Liver (tissue), 9 donors: ENCODE measurements around the gene PITPNM1. TPM values are rescaled to one million over a fixed set of nuclear protein-coding genes. Genes with fewer than 3 reads are reported as not detected.

Experiments
- DNase-seq: peaks from one replicate; pipeline ENCODE4 v3.0.0-alpha.2; 2017; ENCODE audit warnings: low spot score
- H3K27ac ChIP-seq, 2 donors: one replicate each; pipeline ENCODE4 v1.7.0; 2013; ENCODE audit warnings: inconsistent platforms in 2 of 2, low read length in 2 of 2, control low read depth in 1 of 2, low read depth in 1 of 2, mild to moderate bottlenecking in 1 of 2
- H3K27me3 ChIP-seq, 4 donors: one replicate each; pipeline versions ENCODE4 v1.6.1 to v1.7.0; 2013; ENCODE audit warnings: low read length in 3 of 4, inconsistent platforms in 1 of 4, mild to moderate bottlenecking in 1 of 4, moderate library complexity in 1 of 4; ENCODE audit not compliant: control insufficient read depth in 4 of 4, insufficient read depth in 4 of 4
- H3K36me3 ChIP-seq, 4 donors: one replicate each; pipeline versions ENCODE4 v1.6.1 to v1.7.0; 2013; ENCODE audit warnings: low read length in 3 of 4, mild to moderate bottlenecking in 3 of 4, low read depth in 1 of 4, moderate library complexity in 1 of 4; ENCODE audit not compliant: control insufficient read depth in 4 of 4, insufficient read depth in 3 of 4
- H3K4me1 ChIP-seq, 4 donors: one replicate each; pipeline versions ENCODE4 v1.6.1 to v1.7.0; 2013; ENCODE audit warnings: low read length in 3 of 4, mild to moderate bottlenecking in 3 of 4, moderate library complexity in 1 of 4; ENCODE audit not compliant: control insufficient read depth in 4 of 4, insufficient read depth in 4 of 4
- H3K4me3 ChIP-seq, 3 donors: one replicate each; pipeline versions ENCODE4 v1.6.1 to v1.7.0; 2013; ENCODE audit warnings: low read length in 3 of 3, control low read depth in 1 of 3, low read depth in 1 of 3, mild to moderate bottlenecking in 1 of 3
- H3K9ac ChIP-seq, 2 donors: one replicate each; pipeline ENCODE4 v1.7.0; 2013; ENCODE audit warnings: low read length in 2 of 2, mild to moderate bottlenecking in 2 of 2, moderate library complexity in 2 of 2, control low read depth in 1 of 2, low read depth in 1 of 2
- H3K9me3 ChIP-seq, 4 donors: one replicate each; pipeline versions ENCODE4 v1.6.1 to v1.7.0; 2013; ENCODE audit warnings: low read length in 3 of 4; ENCODE audit not compliant: control insufficient read depth in 4 of 4
- EGR1 ChIP-seq, 2 donors: IDR thresholded peaks; 2 replicates each; pipeline ENCODE4 v1.6.1; 2016 to 2018; ENCODE audit warnings: antibody characterized with exemption in 2 of 2, low read depth in 2 of 2
- FOXA1 ChIP-seq: IDR thresholded peaks from 2 replicates; pipeline ENCODE4 v1.6.1; 2016; ENCODE audit warnings: antibody characterized with exemption
- FOXA2 ChIP-seq: IDR thresholded peaks from 2 replicates; pipeline ENCODE4 v1.6.1; 2016; ENCODE audit warnings: antibody characterized with exemption
- GABPA ChIP-seq, 2 donors: IDR thresholded peaks in 1 of 2; conservative IDR thresholded peaks in 1 of 2; 2 replicates each; pipeline ENCODE4 v1.6.1; 2016; ENCODE audit warnings: antibody characterized with exemption in 2 of 2, mild to moderate bottlenecking in 1 of 2, moderate library complexity in 1 of 2
- HNF4A ChIP-seq, 2 donors: conservative IDR thresholded peaks; 2 replicates each; pipeline ENCODE4 v1.6.1; 2016; ENCODE audit warnings: antibody characterized with exemption in 2 of 2, mild to moderate bottlenecking in 2 of 2
- HNF4G ChIP-seq: IDR thresholded peaks from 2 replicates; pipeline ENCODE4 v1.6.1; 2016; ENCODE audit warnings: antibody characterized with exemption
- JUND ChIP-seq, 2 donors: IDR thresholded peaks; 2 replicates each; pipeline ENCODE4 v1.6.1; 2016; ENCODE audit warnings: antibody characterized with exemption in 2 of 2
- NR2F2 ChIP-seq: IDR thresholded peaks from 2 replicates; pipeline ENCODE4 v1.6.1; 2016; ENCODE audit warnings: antibody characterized with exemption
- RAD21 ChIP-seq, 2 donors: IDR thresholded peaks; 2 replicates each; pipeline ENCODE4 v1.6.1; 2016; ENCODE audit warnings: antibody characterized with exemption in 2 of 2, mild to moderate bottlenecking in 2 of 2
- RXRA ChIP-seq, 2 donors: IDR thresholded peaks; 2 replicates each; pipeline ENCODE4 v1.6.1; 2017 to 2018; ENCODE audit warnings: antibody characterized with exemption in 2 of 2, mild to moderate bottlenecking in 1 of 2
- SP1 ChIP-seq: IDR thresholded peaks from 2 replicates; pipeline ENCODE4 v1.6.1; 2018; ENCODE audit warnings: antibody characterized with exemption, mild to moderate bottlenecking
- TAF1 ChIP-seq: conservative IDR thresholded peaks from 2 replicates; pipeline ENCODE4 v1.6.1; 2016; ENCODE audit warnings: antibody characterized with exemption, mild to moderate bottlenecking
- YY1 ChIP-seq: IDR thresholded peaks from 2 replicates; pipeline ENCODE4 v1.6.1; 2016; ENCODE audit warnings: antibody characterized with exemption, mild to moderate bottlenecking
- WGBS: extraction: QIAGEN DNeasy Blood & Tissue Kit; methylation state at CpG from one replicate; pipeline ENCODE4 v1.1.7; 2013; 5-methylcytosine and 5-hydroxymethylcytosine counted together
- polyA plus RNA-seq, 2 donors: library from polyadenylated mRNA; stranded (reverse) in 1 of 2; unstranded in 1 of 2; fragments of 200-250 nt in 1 of 2; fragments of >200 nt in 1 of 2; fragmentation: Nextera tagmentation in 1 of 2; extraction: Ambion mirVana in 1 of 2; gene quantifications; one replicate each; pipeline versions ENCODE4 v1.2.1 to v1.2.3, GENCODE V29; 2013 to 2015
- total RNA-seq, 2 donors: library from RNA; depleted of rRNA; stranded (reverse); fragments of >200 nt; gene quantifications; one replicate each; pipeline ENCODE4 v1.2.3, GENCODE V29; 2014
- TF ChIP-seq, protein P1 (sequence below): IDR thresholded peaks from 2 replicates; pipeline ENCODE4 v1.6.1; 2016; ENCODE audit warnings: antibody characterized with exemption
- TF ChIP-seq, protein P2 (sequence below): fragments of 150-350 bp; IDR thresholded peaks from 2 replicates; pipeline ENCODE4 v1.5.1; 2017; ENCODE audit warnings: improper control_type of control experiment, low read depth, low read length; ENCODE audit not compliant: missing input control
- TF ChIP-seq, protein P3 (sequence below): IDR thresholded peaks from 2 replicates; pipeline ENCODE4 v1.6.1; 2016; ENCODE audit warnings: antibody characterized with exemption, mild to moderate bottlenecking
- TF ChIP-seq, protein P4 (sequence below): IDR thresholded peaks from 2 replicates; pipeline ENCODE4 v1.6.1; 2016; ENCODE audit warnings: antibody characterized with exemption
- TF ChIP-seq, protein P5 (sequence below): IDR thresholded peaks from 2 replicates; pipeline ENCODE4 v1.6.1; 2016; ENCODE audit warnings: antibody characterized with exemption
- donor health status: healthy.
- donor health status: healthy.
- donor health status: healthy.
- donor health status: healthy.
- donor health status: healthy.

The PITPNM1 gene
- total and polyA plus RNA-seq, 4 donors: 1.3 to 9.3 (median 5.1) TPM

DNA sequence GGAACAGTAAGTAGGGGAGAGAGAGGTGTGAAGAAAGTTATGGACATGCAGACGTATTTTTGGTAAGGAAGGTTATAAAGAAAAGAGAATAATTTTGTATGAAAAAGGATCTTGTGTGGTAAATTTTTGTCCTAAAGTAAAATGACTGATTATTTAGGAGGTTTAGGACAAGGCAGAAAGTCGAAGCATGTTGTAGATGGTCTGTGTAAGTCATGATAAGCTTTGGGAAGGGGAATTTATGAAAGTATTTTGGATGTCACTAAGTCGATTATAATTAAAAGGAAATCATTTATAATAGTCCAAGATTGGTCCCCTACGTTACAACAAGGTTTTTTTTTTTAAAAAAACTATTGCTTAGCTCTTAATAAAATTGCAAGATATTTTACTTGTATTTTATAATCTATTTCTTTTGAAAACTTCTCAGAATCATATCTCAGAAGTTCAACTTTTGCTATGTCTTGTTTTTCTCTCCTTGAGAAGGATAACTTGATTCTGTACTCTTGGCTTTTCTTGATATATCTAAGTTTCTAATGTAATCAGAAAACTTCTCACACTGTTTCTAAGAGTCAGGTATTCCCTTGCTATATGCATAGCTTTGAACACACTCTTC, 29.0 kb upstream of the PITPNM1 start:
- H3K4me1 ChIP-seq: no peaks in the 10 kb centered on the region
- H3K9me3 ChIP-seq: no peaks in the 10 kb centered on the region
- TF ChIP-seq FOXA1 (no peak), RAD21 (IDR thresholded peaks at IDR 0.05) (no peak), HNF4G (no peak), RXRA (IDR thresholded peaks at IDR 0.05) (no peak), NR2F2 (no peak), TAF1 (no peak), HNF4A (conservative IDR thresholded peaks at IDR 0.05) (no peak), GABPA (IDR thresholded peaks at IDR 0.05 in 1 of 2, conservative IDR thresholded peaks at IDR 0.05 in 1 of 2) (no peak), SP1 (no peak), EGR1 (IDR thresholded peaks at IDR 0.05; ENCODE audit: low read depth in 2 of 2) (no peak), JUND (IDR thresholded peaks at IDR 0.05) (no peak), YY1 (no peak), FOXA2 (no peak)
- TF ChIP-seq, protein P1, sequence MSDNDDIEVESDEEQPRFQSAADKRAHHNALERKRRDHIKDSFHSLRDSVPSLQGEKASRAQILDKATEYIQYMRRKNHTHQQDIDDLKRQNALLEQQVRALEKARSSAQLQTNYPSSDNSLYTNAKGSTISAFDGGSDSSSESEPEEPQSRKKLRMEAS: no peak
- TF ChIP-seq, protein P2, sequence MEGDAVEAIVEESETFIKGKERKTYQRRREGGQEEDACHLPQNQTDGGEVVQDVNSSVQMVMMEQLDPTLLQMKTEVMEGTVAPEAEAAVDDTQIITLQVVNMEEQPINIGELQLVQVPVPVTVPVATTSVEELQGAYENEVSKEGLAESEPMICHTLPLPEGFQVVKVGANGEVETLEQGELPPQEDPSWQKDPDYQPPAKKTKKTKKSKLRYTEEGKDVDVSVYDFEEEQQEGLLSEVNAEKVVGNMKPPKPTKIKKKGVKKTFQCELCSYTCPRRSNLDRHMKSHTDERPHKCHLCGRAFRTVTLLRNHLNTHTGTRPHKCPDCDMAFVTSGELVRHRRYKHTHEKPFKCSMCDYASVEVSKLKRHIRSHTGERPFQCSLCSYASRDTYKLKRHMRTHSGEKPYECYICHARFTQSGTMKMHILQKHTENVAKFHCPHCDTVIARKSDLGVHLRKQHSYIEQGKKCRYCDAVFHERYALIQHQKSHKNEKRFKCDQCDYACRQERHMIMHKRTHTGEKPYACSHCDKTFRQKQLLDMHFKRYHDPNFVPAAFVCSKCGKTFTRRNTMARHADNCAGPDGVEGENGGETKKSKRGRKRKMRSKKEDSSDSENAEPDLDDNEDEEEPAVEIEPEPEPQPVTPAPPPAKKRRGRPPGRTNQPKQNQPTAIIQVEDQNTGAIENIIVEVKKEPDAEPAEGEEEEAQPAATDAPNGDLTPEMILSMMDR: no peak
- TF ChIP-seq, protein P3, sequence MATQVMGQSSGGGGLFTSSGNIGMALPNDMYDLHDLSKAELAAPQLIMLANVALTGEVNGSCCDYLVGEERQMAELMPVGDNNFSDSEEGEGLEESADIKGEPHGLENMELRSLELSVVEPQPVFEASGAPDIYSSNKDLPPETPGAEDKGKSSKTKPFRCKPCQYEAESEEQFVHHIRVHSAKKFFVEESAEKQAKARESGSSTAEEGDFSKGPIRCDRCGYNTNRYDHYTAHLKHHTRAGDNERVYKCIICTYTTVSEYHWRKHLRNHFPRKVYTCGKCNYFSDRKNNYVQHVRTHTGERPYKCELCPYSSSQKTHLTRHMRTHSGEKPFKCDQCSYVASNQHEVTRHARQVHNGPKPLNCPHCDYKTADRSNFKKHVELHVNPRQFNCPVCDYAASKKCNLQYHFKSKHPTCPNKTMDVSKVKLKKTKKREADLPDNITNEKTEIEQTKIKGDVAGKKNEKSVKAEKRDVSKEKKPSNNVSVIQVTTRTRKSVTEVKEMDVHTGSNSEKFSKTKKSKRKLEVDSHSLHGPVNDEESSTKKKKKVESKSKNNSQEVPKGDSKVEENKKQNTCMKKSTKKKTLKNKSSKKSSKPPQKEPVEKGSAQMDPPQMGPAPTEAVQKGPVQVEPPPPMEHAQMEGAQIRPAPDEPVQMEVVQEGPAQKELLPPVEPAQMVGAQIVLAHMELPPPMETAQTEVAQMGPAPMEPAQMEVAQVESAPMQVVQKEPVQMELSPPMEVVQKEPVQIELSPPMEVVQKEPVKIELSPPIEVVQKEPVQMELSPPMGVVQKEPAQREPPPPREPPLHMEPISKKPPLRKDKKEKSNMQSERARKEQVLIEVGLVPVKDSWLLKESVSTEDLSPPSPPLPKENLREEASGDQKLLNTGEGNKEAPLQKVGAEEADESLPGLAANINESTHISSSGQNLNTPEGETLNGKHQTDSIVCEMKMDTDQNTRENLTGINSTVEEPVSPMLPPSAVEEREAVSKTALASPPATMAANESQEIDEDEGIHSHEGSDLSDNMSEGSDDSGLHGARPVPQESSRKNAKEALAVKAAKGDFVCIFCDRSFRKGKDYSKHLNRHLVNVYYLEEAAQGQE: no peak
- TF ChIP-seq, protein P4, sequence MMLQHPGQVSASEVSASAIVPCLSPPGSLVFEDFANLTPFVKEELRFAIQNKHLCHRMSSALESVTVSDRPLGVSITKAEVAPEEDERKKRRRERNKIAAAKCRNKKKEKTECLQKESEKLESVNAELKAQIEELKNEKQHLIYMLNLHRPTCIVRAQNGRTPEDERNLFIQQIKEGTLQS: no peak
- TF ChIP-seq, protein P5, sequence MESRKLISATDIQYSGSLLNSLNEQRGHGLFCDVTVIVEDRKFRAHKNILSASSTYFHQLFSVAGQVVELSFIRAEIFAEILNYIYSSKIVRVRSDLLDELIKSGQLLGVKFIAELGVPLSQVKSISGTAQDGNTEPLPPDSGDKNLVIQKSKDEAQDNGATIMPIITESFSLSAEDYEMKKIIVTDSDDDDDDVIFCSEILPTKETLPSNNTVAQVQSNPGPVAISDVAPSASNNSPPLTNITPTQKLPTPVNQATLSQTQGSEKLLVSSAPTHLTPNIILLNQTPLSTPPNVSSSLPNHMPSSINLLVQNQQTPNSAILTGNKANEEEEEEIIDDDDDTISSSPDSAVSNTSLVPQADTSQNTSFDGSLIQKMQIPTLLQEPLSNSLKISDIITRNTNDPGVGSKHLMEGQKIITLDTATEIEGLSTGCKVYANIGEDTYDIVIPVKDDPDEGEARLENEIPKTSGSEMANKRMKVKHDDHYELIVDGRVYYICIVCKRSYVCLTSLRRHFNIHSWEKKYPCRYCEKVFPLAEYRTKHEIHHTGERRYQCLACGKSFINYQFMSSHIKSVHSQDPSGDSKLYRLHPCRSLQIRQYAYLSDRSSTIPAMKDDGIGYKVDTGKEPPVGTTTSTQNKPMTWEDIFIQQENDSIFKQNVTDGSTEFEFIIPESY: no peak
- no peak overlapping the region for H3K27ac ChIP-seq
- no peak overlapping the region for H3K4me3 ChIP-seq
- 49% methylated on average over 4 of the region's 4 CpGs for WGBS
- DNase-seq: no peak
- H3K36me3 ChIP-seq: no peaks in the 10 kb centered on the region
- no peaks in the 10 kb centered on the region for H3K27me3 ChIP-seq
- no peak overlapping the region for H3K9ac ChIP-seq
